ENCODE results near the gene SUPT3H. TPM values are rescaled to one million over a fixed set of nuclear protein-coding genes. Genes with fewer than 3 reads are reported as not detected.

Gene SUPT3H
- total RNA-seq, 3 donors from 2014 or later, result 6.9 to 15.1 (median 13.6) TPM

GRCh38 chr6:45254253-45254652, 123.5 kb downstream of the SUPT3H start:
- Histone ChIP-seq H3K27ac (no peak overlapping the region), H3K27me3 (no peaks in the 10 kb centered on the region), H3K9me3 (no peaks in the 10 kb centered on the region), H3K4me1 (no peaks in the 10 kb centered on the region), H3K36me3 (no peaks in the 10 kb centered on the region), H3K4me3 (no peak overlapping the region)
- TF ChIP-seq POLR2A (IDR thresholded peaks at IDR 0.05), result no peak
- no peak for TF ChIP-seq POLR2AphosphoS5 (IDR thresholded peaks at IDR 0.05)
- no peak for TF ChIP-seq CTCF (IDR thresholded peaks at IDR 0.05)
- intact Hi-C loops (cut with DNase I; ENCODE audit: low total_unique reads), result no loop called here
- no peak for DNase-seq (ENCODE audit: low spot score in 2 of 2)

- TF ChIP-seq POLR2AphosphoS5 (IDR thresholded peaks at IDR 0.05) (no peak), CTCF (IDR thresholded peaks at IDR 0.05) (no peak), POLR2A (IDR thresholded peaks at IDR 0.05) (no peak)
- no peak for DNase-seq (ENCODE audit: low spot score in 2 of 2)
- no peaks in the 10 kb centered on the region for H3K4me1 ChIP-seq
- no peaks in the 10 kb centered on the region for H3K36me3 ChIP-seq
- H3K4me3 ChIP-seq, result no peak overlapping the region
- no peak overlapping the region for H3K27ac ChIP-seq
- intact Hi-C loops (cut with DNase I; ENCODE audit: low total_unique reads), result no loop called here
- no peaks in the 10 kb centered on the region for H3K27me3 ChIP-seq
- H3K9me3 ChIP-seq, result no peaks in the 10 kb centered on the region
Observed at GRCh38 chr6:45253453-45253852, 124.3 kb downstream of the SUPT3H start.

- Histone ChIP-seq H3K27ac (no peak overlapping the region), H3K9me3 (peaks cover 8 to 15% of the 10 kb centered on the region in 2 donors), H3K27me3 (no peaks in the 10 kb centered on the region), H3K4me3 (no peak overlapping the region), H3K36me3 (no peaks in the 10 kb centered on the region), H3K4me1 (no peaks in the 10 kb centered on the region)
- intact Hi-C loops (cut with DNase I; ENCODE audit: low total_unique reads), result no loop called here
- DNase-seq (ENCODE audit: low spot score in 2 of 2), result no peak
- no peak for TF ChIP-seq CTCF (IDR thresholded peaks at IDR 0.05)
Observed at GRCh38 chr6:45231660-45232059, 146.1 kb downstream of the SUPT3H start.

- H3K9me3 ChIP-seq, result peaks cover 8 to 15% of the 10 kb centered on the region in 2 donors
- TF ChIP-seq CTCF (IDR thresholded peaks at IDR 0.05) (no peak), POLR2AphosphoS5 (IDR thresholded peaks at IDR 0.05) (no peak), POLR2A (IDR thresholded peaks at IDR 0.05) (no peak)
- intact Hi-C loops (cut with DNase I; ENCODE audit: low total_unique reads), result no loop called here
- H3K27ac ChIP-seq, result no peak overlapping the region
- DNase-seq (ENCODE audit: low spot score in 2 of 2), result no peak
- H3K36me3 ChIP-seq, result no peaks in the 10 kb centered on the region
- H3K4me3 ChIP-seq, result no peak overlapping the region
- no peaks in the 10 kb centered on the region for H3K4me1 ChIP-seq
- H3K27me3 ChIP-seq, result no peaks in the 10 kb centered on the region
Observed at GRCh38 chr6:45229416-45229815, 148.3 kb downstream of the SUPT3H start.

- Histone ChIP-seq H3K9me3 (peaks cover 0 to 4% of the 10 kb centered on the region in 2 donors), H3K4me1 (no peaks in the 10 kb centered on the region), H3K27ac (no peak overlapping the region), H3K27me3 (no peaks in the 10 kb centered on the region), H3K36me3 (no peaks in the 10 kb centered on the region), H3K4me3 (no peak overlapping the region)
- DNase-seq (ENCODE audit: low spot score in 2 of 2), result no peak
- TF ChIP-seq POLR2AphosphoS5 (IDR thresholded peaks at IDR 0.05) (no peak), CTCF (IDR thresholded peaks at IDR 0.05) (no peak), POLR2A (IDR thresholded peaks at IDR 0.05) (no peak)
- intact Hi-C loops (cut with DNase I; ENCODE audit: low total_unique reads), result no loop called here
Observed at GRCh38 chr6:45226081-45226480, 151.7 kb downstream of the SUPT3H start.

Measured in breast epithelium (tissue), 4 donors.